ENCODE data around the gene DEK.

The DEK gene

DNA sequence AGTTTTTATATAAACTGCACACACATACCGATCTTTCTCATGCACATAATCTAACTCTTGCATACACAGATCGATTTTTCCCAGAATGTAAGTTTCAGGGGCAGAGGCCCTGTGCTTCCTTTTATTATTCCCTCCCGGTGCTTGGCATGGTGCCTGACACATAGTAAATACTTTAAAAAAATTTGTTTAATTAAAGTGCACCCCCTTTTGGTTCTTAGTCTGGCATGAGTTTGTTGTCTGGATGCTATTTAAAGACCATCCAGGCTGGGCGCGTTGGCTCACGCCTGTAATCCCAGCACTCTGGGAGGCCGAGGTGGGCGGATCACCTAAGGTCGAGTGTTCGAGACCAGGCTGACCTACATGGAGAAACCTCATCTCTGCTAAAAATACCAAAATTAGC is 5.4 kb upstream of the DEK start:
- H3K4me2 ChIP-seq (ENCODE audit: low read depth, low read length, poor library complexity, severe bottlenecking), result no peak overlapping the region
- no peak overlapping the region for H2AFZ ChIP-seq (ENCODE audit: low read depth, low read length, severe bottlenecking)
- H4K20me1 ChIP-seq (ENCODE audit: low read depth, low read length), result no peaks in the 10 kb centered on the region
- H3K27ac ChIP-seq (ENCODE audit: low read depth, low read length), result no peak overlapping the region
- no peak for TF ChIP-seq EZH2phosphoT487 (conservative IDR thresholded peaks at IDR 0.05; ENCODE audit: low read length)
- TF ChIP-seq, protein P1, sequence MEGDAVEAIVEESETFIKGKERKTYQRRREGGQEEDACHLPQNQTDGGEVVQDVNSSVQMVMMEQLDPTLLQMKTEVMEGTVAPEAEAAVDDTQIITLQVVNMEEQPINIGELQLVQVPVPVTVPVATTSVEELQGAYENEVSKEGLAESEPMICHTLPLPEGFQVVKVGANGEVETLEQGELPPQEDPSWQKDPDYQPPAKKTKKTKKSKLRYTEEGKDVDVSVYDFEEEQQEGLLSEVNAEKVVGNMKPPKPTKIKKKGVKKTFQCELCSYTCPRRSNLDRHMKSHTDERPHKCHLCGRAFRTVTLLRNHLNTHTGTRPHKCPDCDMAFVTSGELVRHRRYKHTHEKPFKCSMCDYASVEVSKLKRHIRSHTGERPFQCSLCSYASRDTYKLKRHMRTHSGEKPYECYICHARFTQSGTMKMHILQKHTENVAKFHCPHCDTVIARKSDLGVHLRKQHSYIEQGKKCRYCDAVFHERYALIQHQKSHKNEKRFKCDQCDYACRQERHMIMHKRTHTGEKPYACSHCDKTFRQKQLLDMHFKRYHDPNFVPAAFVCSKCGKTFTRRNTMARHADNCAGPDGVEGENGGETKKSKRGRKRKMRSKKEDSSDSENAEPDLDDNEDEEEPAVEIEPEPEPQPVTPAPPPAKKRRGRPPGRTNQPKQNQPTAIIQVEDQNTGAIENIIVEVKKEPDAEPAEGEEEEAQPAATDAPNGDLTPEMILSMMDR (IDR thresholded peaks at IDR 0.05; ENCODE audit: insufficient read depth, low read length, poor library complexity, severe bottlenecking), result no peak
- peaks cover 12% of the 10 kb centered on the region; the same call in 1 of the 2 replicates for H3K9me3 ChIP-seq (ENCODE audit: insufficient read depth, low read length)
- H3K27me3 ChIP-seq (ENCODE audit: low read length), result no peaks in the 10 kb centered on the region
- no peak overlapping the region for H3K4me3 ChIP-seq (ENCODE audit: insufficient read depth, low read length, poor library complexity, severe bottlenecking)
- H3F3A ChIP-seq (ENCODE audit: insufficient read depth), result no peaks in the 10 kb centered on the region
- H3K36me3 ChIP-seq (ENCODE audit: low read length), result peaks cover 6% of the 10 kb centered on the region; the same call in 1 of the 2 replicates
- peaks cover 4% of the 10 kb centered on the region; the same call in 1 of the 2 replicates for H3K79me2 ChIP-seq (ENCODE audit: insufficient read depth, low read length)
- no peak overlapping the region for H3K9ac ChIP-seq (ENCODE audit: low read length)
- no peaks in the 10 kb centered on the region for H3K9me2 ChIP-seq (replicated peaks; ENCODE audit: insufficient read depth, low read length)

DNA sequence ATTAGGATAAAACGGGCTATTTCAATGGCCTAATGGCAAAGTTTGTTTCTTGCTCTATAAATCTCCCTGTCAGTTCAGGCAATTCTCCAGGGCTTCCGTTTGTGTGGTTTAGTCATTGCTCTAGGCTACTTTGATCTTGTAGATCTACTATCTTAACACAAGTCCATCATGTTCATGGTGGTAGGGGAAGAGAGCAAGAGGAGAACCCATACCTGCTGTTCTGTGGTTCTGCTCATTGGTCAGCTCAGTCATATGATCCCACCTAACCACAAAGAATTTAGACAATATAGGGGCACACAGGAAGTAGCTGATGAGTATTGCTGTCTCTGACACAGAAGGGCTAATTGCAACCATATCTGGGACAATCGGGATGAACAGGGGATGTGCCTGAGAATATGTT is 4.9 kb upstream of the DEK start:
- no peak overlapping the region for H3K27ac ChIP-seq (ENCODE audit: low read depth, low read length)
- peaks cover 6% of the 10 kb centered on the region; the same call in 1 of the 2 replicates for H3K79me2 ChIP-seq (ENCODE audit: insufficient read depth, low read length)
- H3K9me3 ChIP-seq (ENCODE audit: insufficient read depth, low read length), result peaks cover 12% of the 10 kb centered on the region; the same call in 1 of the 2 replicates
- no peaks in the 10 kb centered on the region for H4K20me1 ChIP-seq (ENCODE audit: low read depth, low read length)
- H3F3A ChIP-seq (ENCODE audit: insufficient read depth), result no peaks in the 10 kb centered on the region
- no peak overlapping the region for H3K9ac ChIP-seq (ENCODE audit: low read length)
- H2AFZ ChIP-seq (ENCODE audit: low read depth, low read length, severe bottlenecking), result no peak overlapping the region
- H3K36me3 ChIP-seq (ENCODE audit: low read length), result peaks cover 6% of the 10 kb centered on the region; the same call in 1 of the 2 replicates
- no peaks in the 10 kb centered on the region for H3K27me3 ChIP-seq (ENCODE audit: low read length)
- H3K4me2 ChIP-seq (ENCODE audit: low read depth, low read length, poor library complexity, severe bottlenecking), result no peak overlapping the region
- H3K9me2 ChIP-seq (replicated peaks; ENCODE audit: insufficient read depth, low read length), result no peaks in the 10 kb centered on the region
- H3K4me3 ChIP-seq (ENCODE audit: insufficient read depth, low read length, poor library complexity, severe bottlenecking), result no peak overlapping the region
- no peak for TF ChIP-seq EZH2phosphoT487 (conservative IDR thresholded peaks at IDR 0.05; ENCODE audit: low read length)
- TF ChIP-seq, protein P1 (IDR thresholded peaks at IDR 0.05; ENCODE audit: insufficient read depth, low read length, poor library complexity, severe bottlenecking), result no peak

DNA sequence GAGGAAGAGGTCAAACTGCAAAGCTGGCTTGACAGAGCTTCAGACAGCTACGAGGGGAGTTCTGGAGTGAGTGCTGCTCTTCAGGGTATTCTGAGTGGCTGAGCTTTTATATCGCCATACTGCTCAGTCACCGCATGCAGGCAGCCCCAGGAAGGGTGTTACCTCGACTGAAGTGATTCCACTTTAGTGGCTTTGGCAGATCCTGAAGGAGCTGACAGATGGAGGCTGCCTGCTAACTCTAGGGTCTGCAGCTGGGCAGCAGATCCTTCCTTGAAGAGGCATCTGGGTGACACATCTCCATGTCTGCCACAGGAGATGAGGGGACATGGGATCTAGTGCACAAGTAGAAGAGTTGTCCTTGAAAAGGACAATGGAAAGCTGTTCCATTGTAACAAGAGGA is 3.7 kb upstream of the DEK start:
- peaks cover 7% of the 10 kb centered on the region; the same call in 1 of the 2 replicates for H3F3A ChIP-seq (ENCODE audit: insufficient read depth)
- H3K9me3 ChIP-seq (ENCODE audit: insufficient read depth, low read length), result peaks cover 12% of the 10 kb centered on the region; the same call in 1 of the 2 replicates
- no peak for TF ChIP-seq EZH2phosphoT487 (conservative IDR thresholded peaks at IDR 0.05; ENCODE audit: low read length)
- TF ChIP-seq, protein P1 (IDR thresholded peaks at IDR 0.05; ENCODE audit: insufficient read depth, low read length, poor library complexity, severe bottlenecking), result no peak
- no peak overlapping the region for H3K9ac ChIP-seq (ENCODE audit: low read length)
- peaks cover 15% of the 10 kb centered on the region for H3K79me2 ChIP-seq (ENCODE audit: insufficient read depth, low read length)
- H3K4me3 ChIP-seq (ENCODE audit: insufficient read depth, low read length, poor library complexity, severe bottlenecking), result no peak overlapping the region
- no peak overlapping the region for H2AFZ ChIP-seq (ENCODE audit: low read depth, low read length, severe bottlenecking)
- no peaks in the 10 kb centered on the region for H3K27me3 ChIP-seq (ENCODE audit: low read length)
- H3K9me2 ChIP-seq (replicated peaks; ENCODE audit: insufficient read depth, low read length), result no peaks in the 10 kb centered on the region
- no peaks in the 10 kb centered on the region for H4K20me1 ChIP-seq (ENCODE audit: low read depth, low read length)
- no peak overlapping the region for H3K27ac ChIP-seq (ENCODE audit: low read depth, low read length)
- no peak overlapping the region for H3K4me2 ChIP-seq (ENCODE audit: low read depth, low read length, poor library complexity, severe bottlenecking)
- H3K36me3 ChIP-seq (ENCODE audit: low read length), result peaks cover 6% of the 10 kb centered on the region; the same call in 1 of the 2 replicates
